K562 (cell line): ENCODE results near the gene ADAM8. TPM values are rescaled to one million over a fixed set of nuclear protein-coding genes. Genes with fewer than 3 reads are reported as not detected.

ENCODE experiments used
- DDX20 ChIP-seq: fragments of 450-650 bp; IDR thresholded peaks from 2 replicates; pipeline ENCODE4 v1.6.1; 2016; ENCODE audit warnings: missing genetic modification characterization, low read depth, mild to moderate bottlenecking, missing compliant biosample characterization, moderate library complexity
- EGR1 ChIP-seq: fragments of 450-650 bp; conservative IDR thresholded peaks from 2 replicates; pipeline ENCODE4 v1.6.1; 2017; ENCODE audit warnings: mild to moderate bottlenecking
- HMGXB4 ChIP-seq: sonication (generic); formaldehyde crosslinking; IDR thresholded peaks from 2 replicates; pipeline ENCODE4 v1.8.1; 2023; ENCODE audit warnings: mild to moderate bottlenecking, missing genetic modification reagents
- ILF3 ChIP-seq: fragments of 450-650 bp; IDR thresholded peaks from 2 replicates; pipeline ENCODE4 v1.6.1; 2018; ENCODE audit warnings: antibody characterized with exemption, mild to moderate bottlenecking, moderate library complexity, borderline replicate concordance
- KDM5B ChIP-seq: fragments of 200-600 bp; sonication (generic); IDR thresholded peaks from 2 replicates; pipeline ENCODE4 v1.6.1; 2012; ENCODE audit warnings: low read depth, mild to moderate bottlenecking, moderate library complexity, low read length, control low read depth, inconsistent platforms; ENCODE audit not compliant: insufficient replicate concordance
- LCOR ChIP-seq: sonication (generic); formaldehyde crosslinking; IDR thresholded peaks from 2 replicates; pipeline ENCODE4 v1.8.0; 2022; ENCODE audit warnings: mild to moderate bottlenecking, missing genetic modification reagents
- PCBP1 ChIP-seq: fragments of 200-400 bp; formaldehyde crosslinking; IDR thresholded peaks from 2 replicates; pipeline ENCODE4 v1.6.1; 2018; ENCODE audit warnings: mild to moderate bottlenecking, low read depth, low read length; ENCODE audit not compliant: poor library complexity, severe bottlenecking
- POLR2A ChIP-seq: fragments of 450-650 bp; conservative IDR thresholded peaks from 2 replicates; pipeline ENCODE4 v1.6.1; 2016
- POLR2G ChIP-seq: fragments of 200-400 bp; formaldehyde crosslinking; IDR thresholded peaks from 2 replicates; pipeline ENCODE4 v1.6.1; 2017; ENCODE audit warnings: low read depth, mild to moderate bottlenecking, antibody characterized with exemption, low read length, moderate library complexity
- RBFOX2 ChIP-seq: fragments of 200-400 bp; formaldehyde crosslinking; IDR thresholded peaks from 2 replicates; pipeline ENCODE4 v1.6.1; 2017; ENCODE audit warnings: low read depth, mild to moderate bottlenecking, low read length, moderate library complexity
- RNF2 ChIP-seq: sonication (generic); IDR thresholded peaks from 2 replicates; pipeline ENCODE4 v1.6.1; 2016
- SAP30 ChIP-seq: fragments of 200-600 bp; sonication (generic); IDR thresholded peaks from 2 replicates; pipeline ENCODE4 v1.6.1; 2012; ENCODE audit warnings: borderline replicate concordance, low read depth, mild to moderate bottlenecking, moderate library complexity, low read length, control low read depth, inconsistent platforms; ENCODE audit not compliant: insufficient read depth, poor library complexity, severe bottlenecking
- TCF7 ChIP-seq: sonication (generic); IDR thresholded peaks from 2 replicates; pipeline ENCODE4 v1.6.1; 2016; ENCODE audit warnings: antibody characterized with exemption, borderline replicate concordance
- TFE3 ChIP-seq: fragments of 450-650 bp; formaldehyde crosslinking; IDR thresholded peaks from 2 replicates; pipeline ENCODE4 v1.4.0; 2020; ENCODE audit warnings: mild to moderate bottlenecking, mixed read lengths
- XRCC4 ChIP-seq: IDR thresholded peaks from one replicate; pipeline ENCODE4 v1.6.1; 2011; ENCODE audit not compliant: insufficient read depth, insufficient read length; ENCODE audit errors: extremely low read depth
- ZC3H11A ChIP-seq: IDR thresholded peaks from 2 replicates; pipeline ENCODE4 v1.6.1; 2012; ENCODE audit warnings: low read depth, low read length, improper control_type of control experiment
- ZC3H8 ChIP-seq: fragments of 450-650 bp; IDR thresholded peaks from 2 replicates; pipeline ENCODE4 v1.6.1; 2017
- ZFP36 ChIP-seq: fragments of 150-350 bp; IDR thresholded peaks from 2 replicates; pipeline ENCODE4 v1.6.1; 2018; ENCODE audit warnings: low read length, low read depth; ENCODE audit not compliant: partially characterized antibody
- ZKSCAN8 ChIP-seq: fragments of 200-800 bp; sonication (Bioruptor generic); IDR thresholded peaks from 2 replicates; pipeline ENCODE4 v1.6.1; 2016; ENCODE audit warnings: missing genetic modification characterization, missing compliant biosample characterization
- polyA plus RNA-seq, 8 experiments: library from polyadenylated mRNA; depleted of rRNA in 4 of 8; stranded (reverse) in 5 of 8; unstranded in 3 of 8; fragments of >200 nt; fragmentation: Nextera tagmentation in 2 of 8; fragmentation: Illumina TruSeq in 1 of 8; extraction: Ambion mirVana in 2 of 8; extraction: Trizol in 1 of 8; gene quantifications; 2 replicates each; pipeline versions ENCODE4 v1.2.1 to v1.2.3, GENCODE V29; 2011 to 2014; ENCODE audit warnings: inconsistent platforms in 1 of 8, missing spikeins in 1 of 8
- total RNA-seq, 7 experiments: library from RNA; depleted of rRNA in 6 of 7; stranded (reverse); fragments of >200 nt in 6 of 7; fragmentation: Illumina TruSeq in 2 of 7; extraction: Trizol in 2 of 7; gene quantifications; 2 replicates each; pipeline versions ENCODE4 v1.2.1 to v1.2.3, GENCODE V29; 2011 to 2021; ENCODE audit warnings: low replicate concordance in 1 of 7
- TF ChIP-seq, protein P1 (sequence below): IDR thresholded peaks from 2 replicates; pipeline ENCODE4 v1.6.1; 2011; ENCODE audit warnings: borderline replicate concordance, low read depth, mild to moderate bottlenecking, moderate library complexity, low read length; ENCODE audit not compliant: insufficient read depth, poor library complexity, severe bottlenecking
- TF ChIP-seq, protein P2 (sequence below), 2 experiments: fragments of 450-650 bp; conservative IDR thresholded peaks; 2 replicates each; pipeline ENCODE4 v1.6.1; 2017; ENCODE audit warnings: mild to moderate bottlenecking in 2 of 2, moderate library complexity in 2 of 2

ADAM8 gene
- total and polyA plus RNA-seq, 9 of the 15 experiments (the other 6 are each of a cell fraction or from before 2014, with no cell fraction given) = 0.07 to 7.0 (median 1.1) TPM

- TF ChIP-seq, protein P1, sequence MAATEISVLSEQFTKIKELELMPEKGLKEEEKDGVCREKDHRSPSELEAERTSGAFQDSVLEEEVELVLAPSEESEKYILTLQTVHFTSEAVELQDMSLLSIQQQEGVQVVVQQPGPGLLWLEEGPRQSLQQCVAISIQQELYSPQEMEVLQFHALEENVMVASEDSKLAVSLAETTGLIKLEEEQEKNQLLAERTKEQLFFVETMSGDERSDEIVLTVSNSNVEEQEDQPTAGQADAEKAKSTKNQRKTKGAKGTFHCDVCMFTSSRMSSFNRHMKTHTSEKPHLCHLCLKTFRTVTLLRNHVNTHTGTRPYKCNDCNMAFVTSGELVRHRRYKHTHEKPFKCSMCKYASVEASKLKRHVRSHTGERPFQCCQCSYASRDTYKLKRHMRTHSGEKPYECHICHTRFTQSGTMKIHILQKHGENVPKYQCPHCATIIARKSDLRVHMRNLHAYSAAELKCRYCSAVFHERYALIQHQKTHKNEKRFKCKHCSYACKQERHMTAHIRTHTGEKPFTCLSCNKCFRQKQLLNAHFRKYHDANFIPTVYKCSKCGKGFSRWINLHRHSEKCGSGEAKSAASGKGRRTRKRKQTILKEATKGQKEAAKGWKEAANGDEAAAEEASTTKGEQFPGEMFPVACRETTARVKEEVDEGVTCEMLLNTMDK = no peak
- TF ChIP-seq RNF2 = no peak
- 0 out of 2 replicates have a peak, but pooled peaks have one; percentile 3 for TF ChIP-seq EGR1
- TF ChIP-seq SAP30 = no peak
- TF ChIP-seq POLR2G = peak; percentile 79
- no peak for TF ChIP-seq ZC3H11A
- TF ChIP-seq ILF3 = no peak
- TF ChIP-seq POLR2A = peak; percentile 38; the same call in 1 of the 2 replicates
- peak; percentile 24 for TF ChIP-seq PCBP1
- TF ChIP-seq LCOR (CRISPR knock-in tag) = no peak
- TF ChIP-seq HMGXB4 (CRISPR knock-in tag) = no peak
- no peak for TF ChIP-seq ZFP36
- no peak for TF ChIP-seq ZC3H8
- peak; percentile 71 for TF ChIP-seq RBFOX2
- peak; percentile 59 for TF ChIP-seq KDM5B
- TF ChIP-seq, protein P2, sequence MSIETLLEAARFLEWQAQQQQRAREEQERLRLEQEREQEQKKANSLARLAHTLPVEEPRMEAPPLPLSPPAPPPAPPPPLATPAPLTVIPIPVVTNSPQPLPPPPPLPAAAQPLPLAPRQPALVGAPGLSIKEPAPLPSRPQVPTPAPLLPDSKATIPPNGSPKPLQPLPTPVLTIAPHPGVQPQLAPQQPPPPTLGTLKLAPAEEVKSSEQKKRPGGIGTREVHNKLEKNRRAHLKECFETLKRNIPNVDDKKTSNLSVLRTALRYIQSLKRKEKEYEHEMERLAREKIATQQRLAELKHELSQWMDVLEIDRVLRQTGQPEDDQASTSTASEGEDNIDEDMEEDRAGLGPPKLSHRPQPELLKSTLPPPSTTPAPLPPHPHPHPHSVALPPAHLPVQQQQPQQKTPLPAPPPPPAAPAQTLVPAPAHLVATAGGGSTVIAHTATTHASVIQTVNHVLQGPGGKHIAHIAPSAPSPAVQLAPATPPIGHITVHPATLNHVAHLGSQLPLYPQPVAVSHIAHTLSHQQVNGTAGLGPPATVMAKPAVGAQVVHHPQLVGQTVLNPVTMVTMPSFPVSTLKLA (conservative IDR thresholded peaks at IDR 0.05) = peak in 1 of 2 experiments; percentile 39; a peak in 1 of 4 replicates
- TF ChIP-seq TFE3 = no peak
- TF ChIP-seq DDX20 = no peak
- TF ChIP-seq TCF7 = no peak
- TF ChIP-seq ZKSCAN8 = no peak
- TF ChIP-seq XRCC4 = no peak
Observed at GRCh38 chr10:133260895-133261725, 15.6 kb downstream of the ADAM8 start (continued).
